IPS-18c (cell line): ENCODE data around the gene GRM6.

Experiments
- H3K4me3 ChIP-seq: 2 replicates; pipeline ENCODE4 v1.7.0; 2013; ENCODE audit warnings: low read depth, mild to moderate bottlenecking, low read length, moderate library complexity; ENCODE audit not compliant: insufficient read depth
- H3K9me3 ChIP-seq: one replicate; pipeline ENCODE4 v1.6.1; 2013; ENCODE audit warnings: mild to moderate bottlenecking, low read length, moderate library complexity; ENCODE audit not compliant: control insufficient read depth, insufficient read depth

Gene GRM6

DNA sequence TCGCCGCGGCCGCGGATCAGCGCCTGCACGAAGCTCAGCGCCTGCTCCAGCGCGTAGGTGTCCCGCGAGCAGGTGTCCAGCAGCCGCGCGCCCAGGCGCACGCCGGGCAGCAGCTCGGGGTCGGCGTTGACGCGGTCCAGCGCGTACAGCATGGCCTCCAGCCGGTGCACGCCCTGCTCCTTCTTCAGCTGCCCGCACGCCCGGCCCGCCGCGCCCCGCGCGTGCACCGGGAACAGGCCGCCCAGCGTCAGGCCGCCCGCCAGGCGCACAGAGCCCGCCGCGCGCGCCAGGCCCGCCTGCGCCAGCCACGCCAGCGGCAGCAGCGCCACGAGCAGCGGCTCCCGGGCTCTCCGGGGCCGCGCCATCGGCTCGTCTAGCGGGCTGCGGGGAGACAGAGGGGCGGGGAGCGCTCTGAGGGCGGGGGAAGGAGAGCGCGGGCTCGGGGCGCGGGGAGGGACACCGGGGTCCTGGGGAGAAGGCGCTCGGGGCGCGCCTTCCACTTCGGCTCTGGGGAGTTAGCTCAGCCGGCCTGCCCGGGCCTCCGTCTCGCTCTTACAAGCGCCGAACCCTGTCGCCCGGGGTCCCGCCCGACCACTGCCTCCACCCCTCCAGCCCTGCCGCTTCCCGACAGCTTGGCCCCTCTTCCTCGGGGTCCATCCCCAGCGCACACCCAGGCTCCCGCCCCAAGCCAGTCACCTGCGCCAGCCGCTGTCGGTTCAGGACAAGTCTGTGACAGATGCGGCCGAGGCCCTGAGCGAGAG is at the start of gene GRM6:
Gene GRM6 (minus strand): TSS at position 741 of the 761 bp plus-strand sequence. CDS start 376 bp downstream, at position 365.
- Histone ChIP-seq H3K4me3 (peak within 1 kb of the TSS; percentile 34), H3K9me3 (peaks cover 13% of the 10 kb centered on the region)

DNA sequence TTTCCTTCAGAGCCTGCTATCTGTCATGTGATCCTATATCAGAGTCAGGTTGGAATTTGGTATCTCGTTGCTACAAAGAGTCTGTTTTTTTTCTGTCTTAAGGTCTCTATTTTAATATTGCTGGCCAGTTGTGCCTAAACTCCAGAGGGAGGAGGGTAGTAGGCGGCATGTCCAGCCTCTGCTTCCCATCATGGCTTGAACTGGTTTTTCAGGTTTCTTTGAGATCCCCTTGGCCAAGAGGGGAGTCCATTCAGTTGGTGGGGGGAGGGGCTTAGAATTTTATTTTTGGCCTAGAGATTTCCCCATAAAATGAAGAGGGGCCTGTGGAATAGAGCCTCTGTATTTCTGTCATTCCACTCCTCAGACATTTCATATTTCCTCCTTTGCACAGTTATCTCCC is 49.6 kb upstream of the GRM6 start:
- H3K4me3 ChIP-seq: no peak overlapping the region

DNA sequence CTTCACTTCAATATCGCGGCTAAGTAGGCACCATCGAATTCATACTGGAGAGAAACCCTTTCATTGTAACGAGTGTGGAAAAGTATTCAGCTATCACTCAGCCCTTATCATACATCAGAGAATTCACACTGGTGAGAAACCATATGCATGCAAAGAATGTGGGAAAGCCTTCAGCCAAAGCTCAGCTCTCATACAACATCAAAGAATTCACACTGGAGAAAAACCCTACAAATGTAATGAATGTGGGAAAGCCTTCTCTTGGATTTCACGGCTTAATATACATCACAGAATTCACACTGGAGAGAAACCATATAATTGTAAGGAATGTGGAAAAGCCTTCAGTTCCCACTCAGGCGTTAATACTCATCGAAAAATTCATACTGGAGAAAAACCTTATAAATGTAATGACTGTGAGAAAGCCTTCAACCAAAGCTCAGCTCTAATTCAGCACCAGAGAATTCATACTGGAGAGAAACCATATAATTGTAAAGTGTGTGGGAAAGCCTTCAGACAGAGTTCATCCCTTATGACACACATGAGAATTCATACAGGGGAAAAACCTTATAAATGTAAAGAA is 38.0 kb upstream of the GRM6 start:
- H3K9me3 ChIP-seq: peaks cover 34% of the 10 kb centered on the region
- no peak overlapping the region for H3K4me3 ChIP-seq

More for the DNA sequence above, 49.6 kb upstream of the GRM6 start:
- peaks cover 10% of the 10 kb centered on the region for H3K9me3 ChIP-seq

DNA sequence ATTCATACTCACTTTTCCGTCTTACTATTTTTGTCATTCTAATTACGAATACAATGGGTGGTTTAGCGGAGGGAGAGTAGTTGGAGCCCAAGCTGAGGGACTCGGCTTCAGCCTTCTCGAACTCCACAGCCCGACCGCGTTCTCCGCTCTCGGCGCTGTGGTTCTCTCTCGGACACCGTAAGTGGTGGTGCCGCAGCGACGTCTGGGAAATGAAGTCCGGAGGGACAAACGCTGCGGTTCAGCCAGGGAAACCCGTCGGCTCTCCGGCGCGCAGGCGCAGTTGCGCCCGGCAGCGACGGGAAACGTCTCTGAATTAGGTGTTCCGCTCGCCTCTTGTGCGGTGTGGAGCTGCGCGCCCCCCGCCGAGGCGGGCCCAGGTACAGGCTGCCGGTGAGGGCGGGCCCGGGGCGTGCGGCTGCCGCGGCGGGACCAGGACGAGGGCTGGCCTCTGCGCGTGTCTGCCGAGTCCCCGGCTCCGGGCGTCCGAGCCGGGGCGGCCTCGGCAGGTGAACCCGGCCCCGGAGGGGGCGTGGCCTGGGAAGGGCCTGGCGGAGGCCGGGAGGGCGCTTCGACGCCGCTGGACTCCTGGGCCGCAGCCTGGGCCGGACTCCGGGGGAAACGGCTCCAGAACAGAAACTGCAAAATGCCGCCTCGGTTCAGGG is 28.5 kb upstream of the GRM6 start, which contains the start of gene ZNF879:
Gene ZNF879 (plus strand): TSS at position 277 of the 662 bp plus-strand sequence. CDS start 1,201 bp downstream, outside the sequence.
- Histone ChIP-seq H3K4me3 (peak within 1 kb of the TSS; percentile 74), H3K9me3 (peaks cover 12% of the 10 kb centered on the region)

DNA sequence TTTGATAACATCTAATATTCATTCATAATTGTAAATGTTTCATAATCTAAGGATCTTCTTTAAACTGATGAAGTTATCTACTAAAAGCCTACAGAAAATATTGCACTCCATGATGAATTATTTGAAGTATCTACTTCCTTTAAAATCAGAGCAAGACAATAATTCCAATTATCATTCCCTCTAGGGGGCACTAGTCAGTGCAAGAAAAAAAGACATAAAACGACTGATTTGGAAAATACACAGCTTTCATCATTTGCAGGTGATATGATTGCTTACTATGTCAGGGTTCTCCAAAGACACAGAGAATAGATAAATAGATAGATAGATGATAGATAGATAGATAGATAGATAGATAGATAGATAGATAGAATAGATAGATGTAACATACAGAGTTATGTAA is 13.5 kb upstream of the GRM6 start:
- no peak overlapping the region for H3K4me3 ChIP-seq
- H3K9me3 ChIP-seq: peaks cover 11% of the 10 kb centered on the region

DNA sequence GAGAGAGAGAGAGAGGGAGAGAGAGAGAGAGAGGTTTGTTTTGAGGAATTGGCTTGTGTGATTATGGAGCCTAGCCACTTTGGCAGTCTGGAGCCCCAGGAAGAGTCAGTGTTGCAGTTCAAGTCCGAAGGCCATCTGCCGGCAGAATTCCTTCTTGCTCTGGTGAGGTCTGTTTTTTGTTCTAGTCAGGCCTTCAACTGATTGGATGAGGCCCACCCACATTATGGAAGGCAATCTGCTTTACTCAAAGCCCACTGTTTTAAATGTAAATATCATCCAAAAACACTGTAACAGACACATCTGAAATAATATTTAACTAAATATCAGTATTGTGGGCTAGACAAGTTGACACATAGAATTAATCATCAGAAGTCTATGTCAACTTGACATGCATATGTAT is 11.4 kb upstream of the GRM6 start:
- Histone ChIP-seq H3K9me3 (peaks cover 9% of the 10 kb centered on the region), H3K4me3 (no peak overlapping the region)

DNA sequence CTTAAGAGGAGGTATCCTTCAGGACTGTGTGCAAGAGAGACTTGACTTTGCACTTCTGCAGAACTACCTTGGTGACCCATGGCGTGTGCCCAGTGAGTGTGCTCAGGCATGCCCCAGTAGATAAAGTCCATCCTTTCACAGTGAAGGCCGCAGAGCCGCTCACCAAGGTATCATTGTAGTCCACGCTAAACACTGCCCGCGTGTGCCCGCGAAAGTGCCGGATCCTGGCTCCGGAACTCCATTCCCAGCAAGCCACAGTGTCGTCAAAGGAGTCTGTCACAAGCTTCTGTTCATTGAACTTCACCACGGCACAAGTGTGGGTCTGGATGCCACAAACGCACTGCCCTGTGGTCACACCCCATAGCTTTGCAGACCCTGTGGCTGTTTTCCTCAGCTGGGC is 3.3 kb upstream of the GRM6 start:
- H3K4me3 ChIP-seq: no peak overlapping the region
- peaks cover 16% of the 10 kb centered on the region for H3K9me3 ChIP-seq

DNA sequence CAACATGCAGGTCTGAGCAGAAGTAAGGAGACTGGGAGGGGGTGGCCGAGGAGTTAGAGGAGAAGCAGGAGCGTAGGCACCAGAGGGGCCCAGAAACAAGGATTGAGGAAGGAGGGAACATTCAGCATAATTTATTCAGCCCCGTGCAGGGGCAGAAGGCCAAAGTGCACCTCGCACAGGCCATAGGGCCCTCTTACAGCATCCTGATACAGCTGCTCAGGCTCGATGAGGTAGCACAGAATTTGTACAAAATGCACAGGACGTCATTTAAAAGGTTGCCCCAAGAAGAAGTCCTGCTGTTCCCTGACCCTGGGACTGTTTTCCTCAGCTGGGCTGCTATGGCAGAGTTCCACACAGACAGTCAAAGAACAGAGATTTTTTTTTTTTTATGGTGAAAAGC is 2.1 kb upstream of the GRM6 start:
- H3K9me3 ChIP-seq: peaks cover 16% of the 10 kb centered on the region
- no peak overlapping the region for H3K4me3 ChIP-seq

DNA sequence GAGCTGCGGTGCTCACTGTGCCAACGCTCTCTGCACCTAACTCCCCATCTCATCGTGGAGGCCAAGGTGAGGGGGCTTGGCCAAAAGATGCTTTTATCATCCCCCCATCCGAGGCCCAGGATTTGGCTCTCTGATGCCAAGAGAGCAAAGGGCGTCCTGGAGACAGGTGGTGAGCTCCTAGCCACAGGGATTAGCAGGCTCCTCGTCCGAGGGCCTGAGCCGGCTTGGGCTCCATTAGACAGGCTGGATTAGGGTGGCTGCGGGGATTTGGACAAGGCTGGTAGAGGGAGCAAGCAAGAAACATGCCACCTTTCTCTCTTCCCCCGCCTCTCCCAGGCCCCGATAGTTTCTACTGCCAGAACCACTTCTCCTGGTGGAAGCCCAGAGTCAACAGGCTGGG is 1.0 kb upstream of the GRM6 start:
- H3K4me3 ChIP-seq: no peak overlapping the region
- peaks cover 16% of the 10 kb centered on the region for H3K9me3 ChIP-seq

DNA sequence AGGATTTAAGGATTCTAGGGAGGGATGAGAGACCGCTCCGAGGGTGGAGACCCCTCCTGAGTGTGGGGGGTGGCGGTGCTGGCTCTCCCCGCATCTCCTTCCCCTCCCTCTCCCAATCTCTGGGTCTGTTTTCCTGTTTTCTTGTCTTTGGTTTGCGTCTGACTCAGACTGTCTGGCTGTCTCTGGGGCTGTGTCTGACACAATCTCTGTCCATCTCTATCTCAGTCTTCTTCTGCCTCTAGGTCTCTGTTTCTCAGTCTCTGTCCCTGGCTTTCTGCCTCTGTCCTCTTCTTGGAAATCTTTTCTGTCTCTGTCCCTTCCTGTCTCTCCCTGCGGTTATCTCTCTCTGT is 196 bp upstream of the GRM6 start:
- Histone ChIP-seq H3K9me3 (peaks cover 16% of the 10 kb centered on the region), H3K4me3 (peak overlapping the region; percentile 34; the same call in 1 of the 2 replicates)

DNA sequence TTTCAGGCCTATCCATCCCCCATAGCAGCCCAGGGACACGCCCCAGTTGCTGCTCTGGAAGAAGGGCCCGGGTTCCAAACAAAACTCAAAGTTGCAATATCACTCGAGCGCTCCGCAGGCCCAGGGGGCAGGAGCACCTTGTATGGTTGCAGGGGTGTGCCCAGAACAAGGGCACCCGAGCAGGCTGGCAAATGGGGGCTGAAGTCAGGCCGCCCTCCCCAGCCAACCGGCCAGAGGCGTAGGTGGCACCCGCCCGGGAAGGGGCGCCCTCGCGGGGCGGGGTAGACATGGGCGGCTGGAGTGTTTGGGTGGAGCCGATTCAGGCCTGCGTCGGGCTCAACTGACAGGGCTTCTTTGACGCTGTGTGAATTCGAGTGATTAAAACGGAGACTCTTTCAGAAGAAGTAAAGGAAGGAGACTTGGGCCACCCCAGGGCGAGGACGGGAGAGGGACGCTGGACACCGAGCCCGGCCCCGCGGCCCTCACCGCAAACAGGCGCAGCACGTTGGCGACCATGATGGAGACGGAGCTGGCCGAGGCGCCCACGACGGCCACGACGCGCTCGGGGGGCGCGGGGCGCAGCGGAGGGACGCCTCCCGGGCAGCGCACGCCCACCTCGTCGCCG is 1.1 kb downstream of the GRM6 start:
- Histone ChIP-seq H3K9me3 (peaks cover 15% of the 10 kb centered on the region), H3K4me3 (peak overlapping the region; percentile 31; the same call in 1 of the 2 replicates)

DNA sequence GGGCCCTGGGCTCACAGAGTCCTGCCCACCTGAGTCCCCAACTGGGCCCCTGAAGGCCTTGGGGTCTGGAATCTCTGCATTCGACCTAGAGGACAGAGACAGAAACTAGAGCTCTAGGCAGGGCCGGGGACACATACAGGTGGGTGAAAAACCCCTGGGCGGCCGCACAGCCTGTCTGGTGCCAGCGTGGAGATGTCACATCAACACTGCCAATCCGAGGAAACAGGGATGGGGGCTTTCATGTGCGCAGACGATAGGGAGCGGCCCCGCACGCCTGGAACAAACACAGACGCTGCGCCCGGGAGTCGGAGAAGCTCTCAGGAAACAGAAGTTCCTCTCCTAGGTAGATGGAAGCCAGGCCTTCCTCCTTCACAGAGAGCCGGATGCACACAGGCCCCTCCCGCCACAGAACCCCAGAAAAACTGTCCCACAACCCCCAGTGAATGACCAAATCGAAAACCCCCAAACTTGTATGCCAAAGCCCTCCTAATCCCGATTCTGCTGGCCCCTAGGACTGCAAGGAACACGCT is 1.8 kb downstream of the GRM6 start:
- peaks cover 15% of the 10 kb centered on the region for H3K9me3 ChIP-seq
- no peak overlapping the region for H3K4me3 ChIP-seq

DNA sequence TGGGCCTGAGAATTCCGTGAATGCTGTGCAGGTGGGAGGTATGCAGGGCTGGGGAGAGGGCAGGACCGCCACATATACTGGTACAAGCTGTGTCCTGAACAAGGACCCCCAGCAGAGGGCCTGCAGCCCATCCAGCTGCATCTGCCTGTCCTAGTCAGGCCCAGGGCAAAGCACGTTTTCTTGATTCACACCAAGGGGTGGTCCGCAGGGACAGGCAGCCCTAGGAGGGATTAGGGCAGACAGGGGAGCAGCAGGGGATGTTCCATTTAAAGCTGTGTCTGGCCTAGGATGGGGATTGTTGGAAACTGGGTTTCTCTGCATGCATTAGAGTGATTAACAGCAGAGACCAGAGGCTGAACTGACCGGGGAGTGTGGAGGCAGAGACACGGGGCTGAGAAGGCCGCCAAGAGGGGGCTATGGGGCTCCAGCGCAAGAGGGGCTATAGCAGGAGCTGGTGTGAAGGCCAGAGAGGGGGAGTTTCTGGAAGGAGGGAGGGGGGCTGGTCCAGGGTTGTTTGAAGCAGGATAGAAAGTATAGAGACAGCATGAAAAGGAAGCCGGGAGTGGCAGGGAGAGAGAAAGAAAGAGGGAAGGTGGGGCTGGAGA is 2.7 kb downstream of the GRM6 start:
- Histone ChIP-seq H3K4me3 (no peak overlapping the region), H3K9me3 (peaks cover 15% of the 10 kb centered on the region)

DNA sequence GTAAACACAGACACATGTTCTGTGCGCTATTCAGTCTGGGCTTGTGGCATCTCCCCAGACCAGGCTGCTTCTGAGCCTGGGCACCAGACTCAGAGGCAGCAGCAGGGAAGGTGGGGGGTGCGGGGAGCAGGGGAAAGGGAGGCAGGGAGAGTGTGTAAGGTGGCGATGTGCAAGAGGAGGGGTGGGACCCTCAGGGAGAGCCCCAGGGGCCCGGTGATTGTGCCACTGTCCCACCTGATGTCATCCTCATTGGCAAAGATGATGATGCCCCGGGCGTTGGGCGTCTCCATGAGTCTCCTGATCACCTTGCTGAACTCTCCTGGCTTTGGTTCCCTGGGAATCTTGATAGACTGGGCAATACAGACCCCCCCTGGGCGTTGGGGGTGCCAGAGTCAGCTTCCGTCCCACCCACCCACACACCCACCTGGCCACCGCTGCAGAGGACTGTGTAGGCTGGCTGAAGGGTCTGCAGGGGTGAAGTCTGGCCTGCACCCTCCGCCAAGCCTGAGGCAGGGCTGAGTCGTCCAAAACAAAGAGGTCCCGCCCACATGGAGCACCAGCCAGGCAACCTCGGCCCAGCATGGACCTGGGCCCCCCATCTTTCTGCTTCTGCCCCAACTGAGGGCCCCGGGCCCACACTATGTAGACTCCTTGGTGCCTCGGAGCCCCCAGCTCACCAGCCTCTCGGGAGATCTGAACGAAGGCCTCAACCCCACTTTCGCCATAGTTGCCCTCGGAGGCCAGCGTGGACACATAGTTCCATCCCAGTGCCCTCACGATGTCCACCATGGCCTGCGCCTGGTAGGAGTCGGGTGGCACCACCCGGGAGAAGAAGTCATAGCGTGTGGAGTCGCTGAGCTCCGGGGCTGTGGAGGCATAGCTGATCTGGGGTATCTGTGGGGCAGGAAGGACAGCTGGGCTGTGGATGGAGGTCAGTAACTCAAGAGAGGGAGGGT is 3.7 kb downstream of the GRM6 start:
- Histone ChIP-seq H3K9me3 (peaks cover 16% of the 10 kb centered on the region), H3K4me3 (no peak overlapping the region)

DNA sequence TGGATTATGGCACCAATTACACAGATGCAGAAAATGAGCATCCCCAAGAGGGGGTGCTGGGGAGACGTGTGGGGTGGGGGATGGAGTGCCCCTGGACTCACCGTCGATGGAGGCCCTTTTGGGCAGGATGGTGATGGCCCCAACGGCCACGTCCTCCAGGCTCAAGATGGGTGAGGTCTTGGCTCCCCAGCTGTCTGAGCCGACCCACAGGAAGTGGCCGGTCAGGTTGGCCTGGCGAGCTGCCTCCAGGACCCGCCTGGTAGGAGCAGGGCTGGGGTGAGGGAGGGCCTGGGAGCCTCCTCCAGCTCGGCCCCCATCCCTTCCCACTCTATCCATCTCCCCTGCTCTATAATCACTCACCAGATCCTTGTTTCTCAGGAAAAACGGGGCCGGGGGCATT is 4.6 kb downstream of the GRM6 start:
- Histone ChIP-seq H3K9me3 (peaks cover 18% of the 10 kb centered on the region), H3K4me3 (no peak overlapping the region)

DNA sequence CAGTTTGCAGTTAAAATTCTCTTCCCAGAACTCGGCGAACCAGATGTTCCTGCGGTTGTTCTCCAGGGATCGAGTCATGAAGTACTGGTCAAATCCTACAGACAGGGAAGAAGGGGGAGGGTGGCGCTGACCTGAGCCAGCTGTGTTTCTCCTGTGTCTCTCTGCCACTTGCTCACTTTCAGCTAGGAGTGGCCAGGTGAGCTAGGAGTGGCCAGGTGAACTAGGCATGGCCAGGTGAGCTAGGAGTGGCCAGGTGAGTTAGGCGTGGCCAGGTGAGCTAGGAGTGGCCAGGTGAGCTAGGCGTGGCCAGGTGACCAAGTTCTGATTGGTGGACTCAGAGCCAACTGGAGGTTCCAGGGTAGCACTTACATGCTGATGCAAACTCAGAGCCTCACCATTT is 5.8 kb downstream of the GRM6 start:
- peaks cover 21% of the 10 kb centered on the region for H3K9me3 ChIP-seq
- no peak overlapping the region for H3K4me3 ChIP-seq
